ENCODE measurements around the gene ARSG.

- TF ChIP-seq ZNF138 (CRISPR knock-in tag; conservative IDR thresholded peaks at IDR 0.05) (no peak), GTF2I (CRISPR knock-in tag; conservative IDR thresholded peaks at IDR 0.05) (no peak), EMX1 (CRISPR knock-in tag; IDR thresholded peaks at IDR 0.05) (no peak)
- TF ChIP-seq, protein P1, sequence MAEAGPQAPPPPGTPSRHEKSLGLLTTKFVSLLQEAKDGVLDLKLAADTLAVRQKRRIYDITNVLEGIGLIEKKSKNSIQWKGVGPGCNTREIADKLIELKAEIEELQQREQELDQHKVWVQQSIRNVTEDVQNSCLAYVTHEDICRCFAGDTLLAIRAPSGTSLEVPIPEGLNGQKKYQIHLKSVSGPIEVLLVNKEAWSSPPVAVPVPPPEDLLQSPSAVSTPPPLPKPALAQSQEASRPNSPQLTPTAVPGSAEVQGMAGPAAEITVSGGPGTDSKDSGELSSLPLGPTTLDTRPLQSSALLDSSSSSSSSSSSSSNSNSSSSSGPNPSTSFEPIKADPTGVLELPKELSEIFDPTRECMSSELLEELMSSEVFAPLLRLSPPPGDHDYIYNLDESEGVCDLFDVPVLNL (CRISPR knock-in tag; IDR thresholded peaks at IDR 0.05; ENCODE audit: borderline replicate concordance, low read depth), result no peak
Observed at GRCh38 chr17:68431045-68431608, 139.8 kb downstream of the ARSG start.
